HG02973 (cell line): ENCODE results near the gene TEX12.

Source experiments
- ATAC-seq: cut with Tn5 transposase; IDR thresholded peaks from one replicate; pipeline ENCODE4 v1.9.1; 2021; ENCODE audit warnings: moderate library complexity; ENCODE audit not compliant: unreplicated experiment

Gene TEX12

GRCh38 chr11:112210890-112211289 lies 43.7 kb downstream of the TEX12 start:
- ATAC-seq = no peak

GRCh38 chr11:112211536-112211935 lies 44.4 kb downstream of the TEX12 start:
- ATAC-seq = no peak

GRCh38 chr11:112212290-112212689 lies 45.1 kb downstream of the TEX12 start:
- no peak for ATAC-seq

GRCh38 chr11:112212710-112213109 lies 45.5 kb downstream of the TEX12 start:
- no peak for ATAC-seq

GRCh38 chr11:112213753-112214152 lies 46.6 kb downstream of the TEX12 start:
- ATAC-seq = no peak

GRCh38 chr11:112215621-112216020 lies 48.4 kb downstream of the TEX12 start:
- no peak for ATAC-seq

GRCh38 chr11:112216561-112217105 lies 49.5 kb downstream of the TEX12 start:
- ATAC-seq = no peak

GRCh38 chr11:112219476-112220232 lies 52.5 kb downstream of the TEX12 start:
- peak; percentile 85 for ATAC-seq

GRCh38 chr11:112221274-112221835 lies 54.2 kb downstream of the TEX12 start:
- ATAC-seq = no peak
